Measurements from ENCODE around the gene WDR90. TPM values are rescaled to one million over a fixed set of nuclear protein-coding genes. Genes with fewer than 3 reads are reported as not detected.

The WDR90 gene
- total RNA-seq, 4 donors from 2014 or later, result 26.9 to 83.7 (median 54.1) TPM

DNA sequence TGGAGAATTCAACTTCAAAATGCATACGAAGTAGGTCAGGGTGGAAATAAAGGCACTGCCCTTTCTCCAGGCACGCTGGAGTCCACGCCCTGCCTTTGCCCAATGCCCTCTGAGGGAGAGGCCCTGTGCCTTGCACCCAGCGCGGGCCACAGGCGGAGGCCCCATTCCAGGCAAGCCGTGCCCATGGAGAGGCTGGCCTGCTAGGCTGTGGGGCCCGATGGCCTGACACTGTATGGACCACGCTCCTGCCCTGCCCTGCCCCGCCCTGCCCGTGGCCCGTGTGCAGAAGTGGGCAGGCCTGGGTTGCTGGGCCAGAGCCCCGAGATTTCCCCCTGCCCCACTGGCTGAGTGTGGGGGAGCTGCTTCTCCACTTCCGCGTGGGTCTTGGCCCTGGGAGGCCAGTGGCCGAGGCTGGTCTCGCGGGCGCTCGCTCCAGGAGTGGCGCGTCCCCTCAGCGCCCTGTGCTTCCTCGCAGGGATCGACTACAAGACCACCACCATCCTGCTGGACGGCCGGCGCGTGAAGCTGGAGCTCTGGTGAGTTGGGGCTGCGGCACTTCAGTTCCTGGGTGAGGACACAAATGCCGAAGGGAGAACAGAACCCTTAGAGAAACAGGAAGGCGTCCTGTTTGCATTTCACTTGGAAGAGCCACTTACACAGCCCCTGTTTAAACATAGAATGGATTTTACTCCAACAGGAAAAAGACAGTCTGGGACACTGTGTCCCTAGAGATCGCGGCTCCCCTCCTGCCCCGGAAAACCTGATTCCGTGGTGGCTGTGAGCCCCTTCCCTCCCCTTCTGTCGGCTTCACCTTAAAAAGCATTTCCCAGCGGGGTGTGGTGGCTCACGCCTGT is 32.2 kb upstream of the WDR90 start:
- 92 to 93% methylated on average over 36 to 38 of the region's 39 CpGs for WGBS, 2 donors
- no peak for DNase-seq (ENCODE audit: low spot score in 2 of 2)
- peaks cover 0 to 11% (median 0%) of the 10 kb centered on the region in 4 donors for H3K4me1 ChIP-seq
- H3K36me3 ChIP-seq, result peaks cover 0 to 39% (median 0%) of the 10 kb centered on the region in 3 donors
- H3K27ac ChIP-seq, result no peak overlapping the region
- TF ChIP-seq EP300 (IDR thresholded peaks at IDR 0.05) (no peak), POLR2A (IDR thresholded peaks at IDR 0.05) (no peak)
- TF ChIP-seq, protein P1, sequence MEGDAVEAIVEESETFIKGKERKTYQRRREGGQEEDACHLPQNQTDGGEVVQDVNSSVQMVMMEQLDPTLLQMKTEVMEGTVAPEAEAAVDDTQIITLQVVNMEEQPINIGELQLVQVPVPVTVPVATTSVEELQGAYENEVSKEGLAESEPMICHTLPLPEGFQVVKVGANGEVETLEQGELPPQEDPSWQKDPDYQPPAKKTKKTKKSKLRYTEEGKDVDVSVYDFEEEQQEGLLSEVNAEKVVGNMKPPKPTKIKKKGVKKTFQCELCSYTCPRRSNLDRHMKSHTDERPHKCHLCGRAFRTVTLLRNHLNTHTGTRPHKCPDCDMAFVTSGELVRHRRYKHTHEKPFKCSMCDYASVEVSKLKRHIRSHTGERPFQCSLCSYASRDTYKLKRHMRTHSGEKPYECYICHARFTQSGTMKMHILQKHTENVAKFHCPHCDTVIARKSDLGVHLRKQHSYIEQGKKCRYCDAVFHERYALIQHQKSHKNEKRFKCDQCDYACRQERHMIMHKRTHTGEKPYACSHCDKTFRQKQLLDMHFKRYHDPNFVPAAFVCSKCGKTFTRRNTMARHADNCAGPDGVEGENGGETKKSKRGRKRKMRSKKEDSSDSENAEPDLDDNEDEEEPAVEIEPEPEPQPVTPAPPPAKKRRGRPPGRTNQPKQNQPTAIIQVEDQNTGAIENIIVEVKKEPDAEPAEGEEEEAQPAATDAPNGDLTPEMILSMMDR (IDR thresholded peaks at IDR 0.05), result no peak
- H3K9me3 ChIP-seq, result no peaks in the 10 kb centered on the region
- H3K4me3 ChIP-seq, result no peak overlapping the region
- no peaks in the 10 kb centered on the region for H3K27me3 ChIP-seq

DNA sequence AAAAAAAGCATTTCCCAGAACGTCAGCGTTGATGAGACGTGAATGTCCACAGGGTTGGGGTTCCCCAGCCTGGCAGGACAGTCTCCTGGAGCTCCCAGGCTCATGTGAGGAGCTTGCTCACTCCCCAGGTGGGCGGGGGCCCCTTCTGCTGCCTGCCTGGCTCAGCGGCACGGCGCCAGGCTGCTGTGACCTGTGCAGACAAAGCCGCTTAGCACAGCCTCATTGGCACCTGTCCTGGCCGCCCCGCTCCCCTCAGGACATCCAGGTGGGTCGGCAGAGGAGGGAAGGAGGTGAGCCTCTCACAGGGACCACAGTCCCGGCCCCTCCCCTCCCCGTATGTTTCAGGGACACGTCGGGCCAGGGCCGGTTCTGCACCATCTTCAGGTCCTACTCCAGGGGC is 31.3 kb upstream of the WDR90 start:
- DNase-seq (ENCODE audit: low spot score in 2 of 2), result no peak
- peaks cover 0 to 16% (median 0%) of the 10 kb centered on the region in 4 donors for H3K4me1 ChIP-seq
- H3K36me3 ChIP-seq, result peaks cover 0 to 39% (median 0%) of the 10 kb centered on the region in 3 donors
- no peak overlapping the region for H3K4me3 ChIP-seq
- no peaks in the 10 kb centered on the region for H3K27me3 ChIP-seq
- no peak overlapping the region for H3K27ac ChIP-seq
- no peaks in the 10 kb centered on the region for H3K9me3 ChIP-seq
- 88 to 91% methylated on average over 13 to 16 of the region's 16 CpGs for WGBS, 2 donors
- TF ChIP-seq, protein P1 (IDR thresholded peaks at IDR 0.05), result no peak
- no peak for TF ChIP-seq POLR2A (IDR thresholded peaks at IDR 0.05)
- no peak for TF ChIP-seq EP300 (IDR thresholded peaks at IDR 0.05)

DNA sequence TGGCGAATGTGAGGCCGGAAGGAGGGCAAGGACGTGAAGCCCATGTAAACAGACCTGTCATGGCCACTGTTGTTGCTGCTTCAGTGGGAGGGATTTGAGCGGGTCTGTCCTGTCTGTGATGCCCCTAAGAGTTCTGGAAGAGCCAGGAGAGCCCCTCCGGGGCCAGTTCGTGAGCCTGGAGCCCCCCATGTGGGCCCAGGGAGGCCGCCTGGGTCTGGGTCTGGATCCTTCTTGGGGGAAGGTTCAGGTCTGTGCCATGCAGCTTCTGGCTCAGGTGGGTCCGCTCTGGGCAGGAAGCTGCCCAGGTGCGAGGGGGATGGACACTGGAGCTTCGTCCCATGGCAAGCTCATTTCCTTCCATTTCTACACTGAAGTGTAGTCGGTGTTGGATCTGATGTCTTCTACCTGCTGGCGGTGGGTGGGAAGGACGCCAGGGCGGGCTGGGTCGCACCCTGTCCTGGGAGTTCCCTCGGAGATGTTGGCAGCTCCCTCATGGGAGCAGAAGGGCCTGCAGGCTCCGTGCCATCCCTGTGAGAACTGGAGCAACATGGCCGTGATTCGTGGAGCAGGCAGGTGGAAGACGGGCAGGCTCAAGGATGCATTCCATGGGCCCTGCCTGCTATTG is 29.6 kb upstream of the WDR90 start:
- no peaks in the 10 kb centered on the region for H3K9me3 ChIP-seq
- H3K4me3 ChIP-seq, result no peak overlapping the region
- peaks cover 0 to 16% (median 0%) of the 10 kb centered on the region in 4 donors for H3K4me1 ChIP-seq
- 90 to 93% methylated on average over 18 to 20 of the region's 20 CpGs for WGBS, 2 donors
- no peaks in the 10 kb centered on the region for H3K27me3 ChIP-seq
- H3K36me3 ChIP-seq, result peaks cover 0 to 29% (median 0%) of the 10 kb centered on the region in 3 donors
- DNase-seq (ENCODE audit: low spot score in 2 of 2), result no peak
- H3K27ac ChIP-seq, result no peak overlapping the region
- no peak for TF ChIP-seq POLR2A (IDR thresholded peaks at IDR 0.05)
- TF ChIP-seq, protein P1 (IDR thresholded peaks at IDR 0.05), result no peak
- no peak for TF ChIP-seq EP300 (IDR thresholded peaks at IDR 0.05)

DNA sequence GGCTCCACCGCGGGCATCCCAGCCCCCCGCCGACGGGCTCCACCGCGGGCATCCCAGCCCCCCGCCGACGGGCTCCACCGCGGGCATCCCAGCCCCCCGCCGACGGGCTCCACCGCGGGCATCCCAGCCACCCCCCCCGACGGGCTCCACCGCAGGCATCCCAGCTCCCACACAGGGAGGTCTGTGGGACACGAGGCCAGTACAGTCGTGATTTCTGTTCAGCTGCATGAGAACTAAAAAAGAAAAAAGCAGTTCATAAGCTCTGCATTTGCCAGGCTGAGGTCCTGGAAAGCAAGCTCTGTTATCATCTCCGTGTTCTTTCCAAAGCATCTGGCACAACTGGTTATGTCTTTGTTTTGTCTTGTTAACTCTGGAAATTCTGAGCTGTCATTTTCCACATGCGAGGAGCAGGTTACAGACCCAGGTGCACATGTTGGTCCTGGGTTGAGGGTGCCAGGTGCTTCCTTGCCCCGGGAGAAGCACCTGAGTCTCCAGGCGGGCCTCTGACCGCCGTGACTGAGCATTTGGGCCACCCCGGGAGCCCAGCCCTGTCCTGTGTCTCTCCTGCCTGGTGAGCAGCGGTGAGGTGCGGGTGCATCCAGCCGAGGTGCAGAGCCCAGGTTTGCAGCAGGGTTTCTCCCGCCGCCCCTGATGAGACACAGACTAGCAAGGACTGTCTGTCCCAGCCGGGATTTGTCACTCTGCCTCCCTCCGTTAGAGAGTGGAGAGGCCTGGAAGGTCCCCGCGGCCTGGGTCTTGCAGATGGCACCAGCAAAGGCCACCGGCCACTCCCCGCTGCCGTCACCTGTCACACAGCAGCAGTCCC is 28.3 kb upstream of the WDR90 start:
- Histone ChIP-seq H3K27me3 (no peaks in the 10 kb centered on the region), H3K4me1 (peaks cover 0 to 16% (median 0%) of the 10 kb centered on the region in 4 donors), H3K9me3 (no peaks in the 10 kb centered on the region), H3K27ac (peak overlapping the region in 2 of 4 donors; percentile 36 to 58), H3K36me3 (peaks cover 0 to 40% (median 0%) of the 10 kb centered on the region in 3 donors), H3K4me3 (no peak overlapping the region)
- DNase-seq (ENCODE audit: low spot score in 2 of 2), result no peak
- TF ChIP-seq EP300 (IDR thresholded peaks at IDR 0.05), result no peak
- no peak for TF ChIP-seq POLR2A (IDR thresholded peaks at IDR 0.05)
- TF ChIP-seq, protein P1 (IDR thresholded peaks at IDR 0.05), result no peak
- WGBS, 2 donors, result 82 to 85% methylated on average over 24 to 26 of the region's 41 CpGs
